Measurements from ENCODE around the gene DKK1.
"Not testable (repeated sequence)": the region's sequence is repeated elsewhere in the genome, so short reads cannot be mapped to it uniquely, and the experiment has no call there.

The DKK1 gene

DNA sequence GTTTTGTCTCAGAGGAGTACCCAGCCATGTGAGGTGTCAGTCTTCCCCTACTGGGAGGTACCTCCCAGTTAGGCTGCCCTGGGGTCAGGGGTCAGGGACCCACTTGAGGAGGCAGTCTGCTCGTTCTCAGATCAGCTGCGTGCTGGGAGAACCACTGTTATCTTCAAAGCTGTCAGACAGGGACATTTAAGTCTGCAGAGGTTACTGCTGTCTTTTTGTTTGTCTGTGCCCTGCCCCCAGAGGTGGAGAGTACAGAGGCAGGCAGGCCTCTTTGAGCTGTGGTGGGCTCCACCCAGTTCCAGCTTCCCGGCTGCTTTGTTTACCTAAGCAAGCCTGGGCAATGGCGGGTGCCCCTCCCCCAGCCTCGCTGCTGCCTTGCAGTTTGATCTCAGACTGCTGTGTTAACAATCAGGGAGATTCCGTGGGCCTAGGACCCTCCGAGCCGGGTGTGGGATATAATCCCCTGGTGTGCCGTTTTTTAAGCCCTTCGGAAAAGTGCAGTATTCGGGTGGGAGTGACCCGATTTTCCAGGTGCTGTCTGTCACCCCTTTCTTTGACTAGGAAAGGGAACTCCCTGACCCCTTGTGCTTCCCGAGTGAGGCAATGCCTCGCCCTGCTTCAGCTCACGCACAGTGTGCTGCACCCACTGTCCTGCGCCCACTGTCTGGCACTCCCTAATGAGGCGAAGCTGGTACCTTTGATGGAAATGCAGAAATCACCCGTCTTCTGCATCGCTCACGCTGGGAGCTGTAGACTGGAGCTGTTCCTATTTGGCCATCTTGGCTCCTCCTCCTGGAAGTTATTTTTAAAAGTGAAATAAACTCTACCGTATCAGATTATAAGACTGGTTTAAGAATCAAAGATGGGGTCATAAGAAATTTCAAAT, 51.7 kb downstream of the DKK1 start:
- DNase-seq (ENCODE audit: extremely low read depth in 1 of 2, low read depth in 1 of 2): not testable (repeated sequence)

Measured in stimulated activated CD8-positive, alpha-beta memory T cell treated with anti-CD3 and anti-CD28 coated beads, Interleukin-7, amount 100 ng/mL, for 48 hours (primary cell).